Astrocyte of the spinal cord (primary cell): Measurements from ENCODE around the gene GUSB.

Experiments
- DNase-seq: peaks from one replicate; pipeline ENCODE4 v3.0.0; 2011; ENCODE audit warnings: low read depth, low spot score
- H3K4me3 ChIP-seq: 2 replicates; pipeline ENCODE4 v1.5.1; 2011; ENCODE audit warnings: low read depth, mild to moderate bottlenecking, low read length, moderate library complexity
- CTCF ChIP-seq: IDR thresholded peaks from 2 replicates; pipeline ENCODE4 v1.5.1; 2012; ENCODE audit warnings: low read depth, mild to moderate bottlenecking, low read length, inconsistent platforms
- in situ Hi-C: cut with HindIII; loops from 2 replicates; pipeline ENCODE4 v1.10.0; 2017; ENCODE audit warnings: low sequenced_read_pairs

The GUSB gene

DNA sequence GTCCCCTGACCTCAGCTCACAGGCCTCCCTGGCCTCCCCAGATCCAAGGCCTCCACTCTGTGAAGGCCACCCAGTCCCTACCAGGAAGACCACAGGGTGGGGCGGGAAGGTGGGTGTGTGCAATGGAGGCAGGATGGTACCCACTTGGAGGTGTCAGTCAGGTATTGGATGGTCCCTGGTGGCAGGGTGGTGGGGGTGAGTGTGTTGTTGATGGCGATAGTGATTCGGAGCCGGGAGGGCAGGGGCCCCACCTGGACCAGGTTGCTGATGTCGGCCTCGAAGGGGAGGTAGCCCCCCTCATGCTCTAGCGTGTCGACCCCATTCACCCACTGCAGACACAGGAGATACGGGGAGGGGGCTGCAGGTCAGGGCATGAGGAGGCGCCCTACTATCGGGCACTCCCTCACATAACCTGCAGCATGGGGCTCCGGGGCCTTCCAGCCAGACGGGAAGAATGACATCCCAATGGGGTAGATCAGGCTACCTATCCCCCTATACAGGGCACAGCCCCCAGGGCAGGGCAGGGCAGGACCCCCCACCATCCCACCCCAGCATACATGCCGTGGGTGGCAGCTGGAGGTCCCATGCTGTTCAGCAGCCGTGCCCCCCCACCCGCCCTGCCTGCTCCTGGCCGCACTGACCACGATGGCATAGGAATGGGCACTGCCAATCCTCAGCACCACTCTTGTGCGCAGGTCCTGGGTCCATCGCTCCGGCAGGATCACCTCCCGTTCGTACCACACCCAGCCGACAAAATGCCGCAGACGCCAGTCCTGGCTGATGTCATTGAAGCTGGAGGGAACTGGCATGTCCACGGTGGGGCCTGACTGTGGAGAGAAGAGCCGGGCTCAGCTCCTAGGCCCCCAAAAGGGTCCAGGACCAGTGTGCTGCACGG, 2.2 kb downstream of the GUSB start:
- in situ Hi-C loops, result no loop called here
- DNase-seq, result no peak
- H3K4me3 ChIP-seq, result no peak overlapping the region
- TF ChIP-seq CTCF, result no peak

DNA sequence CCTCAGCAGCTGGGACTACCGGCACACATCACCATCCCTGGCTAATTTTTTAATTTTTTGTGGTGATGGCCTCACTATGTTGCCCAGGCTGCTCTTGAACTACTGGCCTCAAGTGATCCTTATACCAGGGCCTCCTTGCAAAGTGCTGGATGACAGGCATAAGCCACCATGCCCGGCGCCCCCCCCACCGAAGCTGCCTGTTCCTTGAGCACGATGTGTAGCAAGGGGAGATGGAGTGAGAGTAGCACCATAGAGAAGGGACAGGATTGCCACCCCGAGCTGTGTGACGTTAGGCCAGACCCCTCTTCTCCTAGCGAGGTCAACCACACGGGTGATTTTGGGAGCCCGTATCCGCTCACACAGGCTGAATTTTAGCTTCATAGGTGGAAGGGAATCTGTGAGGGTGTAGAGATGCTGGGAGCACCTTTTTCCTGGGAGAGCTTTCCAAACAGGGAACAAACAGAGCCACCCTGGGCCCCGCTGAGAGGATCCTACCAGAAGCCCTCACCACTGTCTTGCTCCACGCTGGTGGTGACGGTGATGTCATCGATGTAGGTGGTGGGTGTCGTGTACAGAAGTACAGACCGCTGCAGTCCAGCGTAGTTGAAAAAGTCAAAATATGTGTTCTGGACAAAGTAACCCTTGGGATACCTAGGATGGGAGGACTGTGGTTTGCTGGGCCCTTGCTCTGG, 3.0 kb downstream of the GUSB start:
- no peak for TF ChIP-seq CTCF
- no peak for DNase-seq
- no peak overlapping the region for H3K4me3 ChIP-seq
- in situ Hi-C loops, result no loop called here

DNA sequence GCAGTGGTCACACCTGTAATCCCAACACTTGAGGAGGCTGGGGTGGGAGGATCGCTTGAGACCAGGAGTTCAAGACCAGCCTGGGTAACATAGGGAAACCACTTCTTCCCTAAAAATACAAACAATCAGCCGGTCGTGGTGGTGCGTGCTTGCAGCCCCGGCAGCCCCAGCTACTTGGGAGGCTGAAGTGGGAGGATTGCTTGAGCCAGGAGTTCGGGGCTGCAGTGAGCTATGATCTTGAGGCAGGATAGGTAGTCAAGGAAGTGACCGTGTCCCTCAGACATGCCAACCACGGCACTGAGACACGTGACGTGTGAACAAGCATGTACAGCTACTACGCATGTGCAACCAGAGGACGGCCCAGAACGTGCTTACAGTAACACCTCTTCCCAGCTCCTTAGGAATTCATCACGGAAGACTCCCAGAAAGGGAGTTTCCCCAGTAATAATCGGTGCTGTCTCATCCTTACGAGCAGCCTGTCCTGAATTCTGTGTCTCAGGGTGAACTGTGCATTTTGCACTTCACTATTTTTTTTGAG, 5.3 kb downstream of the GUSB start:
- H3K4me3 ChIP-seq, result no peak overlapping the region
- no peak for DNase-seq
- no peak for TF ChIP-seq CTCF
- in situ Hi-C loops, result no loop called here

GRCh38 chr7:65975814-65976445, 6.1 kb downstream of the GUSB start:
- no peak for DNase-seq
- no peak for TF ChIP-seq CTCF
- in situ Hi-C loops, result no loop called here

DNA sequence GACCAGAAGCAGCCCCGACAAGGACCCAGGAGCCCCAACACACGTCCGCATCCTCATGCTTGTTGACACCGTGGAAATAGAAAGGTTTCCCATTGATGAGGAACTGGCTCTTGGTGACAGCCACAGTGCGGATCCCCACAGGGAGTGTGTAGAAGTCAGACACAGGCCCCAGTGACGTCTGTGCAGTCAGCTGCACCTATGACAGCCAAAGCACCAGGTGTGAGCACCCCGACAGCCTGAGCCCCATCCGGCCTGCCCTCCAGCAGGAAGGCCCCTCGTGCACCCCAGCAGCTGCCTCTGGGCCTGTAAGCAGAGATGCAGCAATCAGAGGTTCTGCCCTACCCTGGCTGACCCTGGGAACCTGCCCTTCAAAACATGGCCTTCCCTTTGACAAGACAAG, 7.1 kb downstream of the GUSB start:
- DNase-seq, result no peak
- in situ Hi-C loops, result no loop called here
- TF ChIP-seq CTCF, result no peak
- H3K4me3 ChIP-seq, result no peak overlapping the region

More at GRCh38 chr7:65975814-65976445, 6.1 kb downstream of the GUSB start:
- no peak overlapping the region for H3K4me3 ChIP-seq

DNA sequence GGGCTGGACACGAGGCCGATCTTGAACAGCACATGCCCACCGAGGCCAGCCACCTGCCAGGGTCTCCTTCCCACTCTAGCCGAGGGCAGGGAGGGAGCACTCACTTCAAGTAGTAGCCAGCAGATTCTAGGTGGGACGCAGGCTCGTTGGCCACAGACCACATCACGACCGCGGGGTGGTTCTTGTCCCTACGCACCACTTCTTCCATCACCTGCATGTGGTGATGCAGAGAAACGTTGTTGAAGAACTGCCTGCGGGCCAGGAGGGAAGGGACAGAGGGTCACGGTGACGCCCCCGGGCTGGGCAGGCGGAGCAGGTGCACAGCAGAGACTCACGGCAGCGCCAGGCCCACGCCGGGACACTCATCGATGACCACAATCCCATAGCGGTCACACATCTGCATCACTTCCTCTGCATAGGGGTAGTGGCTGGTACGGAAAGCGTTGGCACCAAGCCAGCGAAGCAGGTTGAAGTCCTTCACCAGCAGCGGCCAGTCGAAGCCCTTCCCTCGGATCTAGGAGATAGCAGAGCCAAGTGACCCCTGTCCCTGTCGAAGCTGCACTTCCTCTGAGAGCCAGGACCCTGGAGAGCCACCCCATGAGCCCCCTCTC, 7.7 kb downstream of the GUSB start:
- in situ Hi-C loops, result no loop called here
- DNase-seq, result no peak
- H3K4me3 ChIP-seq, result no peak overlapping the region
- no peak for TF ChIP-seq CTCF
